IMR-90 (cell line): Measurements from ENCODE around the gene SYP. TPM values are rescaled to one million over a fixed set of nuclear protein-coding genes. Genes with fewer than 3 reads are reported as not detected.

ENCODE experiments used
- ATAC-seq: fragments of 200-7000 bp; cut with Tn5 transposase; 2 replicates; pipeline ENCODE4 v1.9.1; 2020; ENCODE audit warnings: low read depth, mild to moderate bottlenecking, moderate library complexity
- BruUV-seq: library from RNA; stranded (reverse); fragments of 400-500 nt; replicated peaks from 2 replicates; lab custom pipeline; 2021; lab: Mats Ljungman, UMichigan
- CTCF ChIA-PET: fragments of 300-600 bp; formaldehyde crosslinking; extraction: SDS; loops from one replicate; lab custom pipeline; 2021; ENCODE audit warnings: antibody characterized with exemption; lab: Yijun Ruan, JAX
- POLR2A ChIA-PET: fragments of 300-600 bp; sonication (Branson Sonifier 250); formaldehyde crosslinking; loops from one replicate; lab custom pipeline; 2022; ENCODE audit warnings: antibody characterized with exemption; ENCODE audit not compliant: unreplicated experiment; lab: Charles Lee
- DNase-seq: peaks from one replicate; pipeline ENCODE4 v3.0.0; 2013
- H2AFZ ChIP-seq: replicated peaks from 2 replicates; pipeline ENCODE3; 2013; ENCODE audit warnings: low read length, mild to moderate bottlenecking; ENCODE audit not compliant: poor library complexity
- H2AK5ac ChIP-seq: 2 replicates; pipeline ENCODE4 v1.6.1; 2013; ENCODE audit warnings: low read depth, low read length, inconsistent platforms
- H2AK9ac ChIP-seq: replicated peaks from 2 replicates; pipeline ENCODE3; 2013; ENCODE audit warnings: mild to moderate bottlenecking, low read depth, low read length, moderate library complexity; ENCODE audit not compliant: poor library complexity
- H2BK120ac ChIP-seq: 2 replicates; pipeline ENCODE4 v1.6.1; 2013; ENCODE audit warnings: low read depth, low read length, inconsistent platforms
- H2BK15ac ChIP-seq: 3 replicates; pipeline ENCODE4 v1.6.1; 2013; ENCODE audit warnings: low read depth, low read length, inconsistent platforms
- H2BK20ac ChIP-seq: 2 replicates; pipeline ENCODE4 v1.6.1; 2013; ENCODE audit warnings: low read depth, mild to moderate bottlenecking, inconsistent platforms, low read length, moderate library complexity
- H2BK5ac ChIP-seq: 2 replicates; pipeline ENCODE4 v1.6.1; 2013; ENCODE audit warnings: mild to moderate bottlenecking, low read depth, low read length, inconsistent platforms; ENCODE audit not compliant: poor library complexity, severe bottlenecking
- H3K14ac ChIP-seq: replicated peaks from 2 replicates; pipeline ENCODE4 v1.6.1; 2013; ENCODE audit warnings: low read depth, low read length, inconsistent platforms
- H3K18ac ChIP-seq: 2 replicates; pipeline ENCODE4 v1.6.1; 2013; ENCODE audit warnings: low read depth, low read length, control low read depth
- H3K23ac ChIP-seq: 2 replicates; pipeline ENCODE4 v1.6.1; 2013; ENCODE audit warnings: low read depth, low read length, inconsistent platforms
- H3K27ac ChIP-seq: 2 replicates; pipeline ENCODE4 v1.5.1; 2013; ENCODE audit warnings: mild to moderate bottlenecking, control low read depth, low read length; ENCODE audit not compliant: insufficient read depth
- H3K27me3 ChIP-seq: 2 replicates; pipeline ENCODE4 v1.6.1; 2013; ENCODE audit warnings: low read length; ENCODE audit not compliant: control insufficient read depth, insufficient read depth
- H3K36me3 ChIP-seq: 2 replicates; pipeline ENCODE4 v1.6.1; 2013; ENCODE audit warnings: low read length, mixed read lengths; ENCODE audit not compliant: control insufficient read depth, insufficient read depth
- H3K4ac ChIP-seq: 2 replicates; pipeline ENCODE4 v1.6.1; 2013; ENCODE audit warnings: low read depth, low read length, inconsistent platforms
- H3K4me1 ChIP-seq: 2 replicates; pipeline ENCODE4 v1.6.1; 2013; ENCODE audit warnings: low read length, mixed read lengths; ENCODE audit not compliant: control insufficient read depth, insufficient read depth
- H3K4me2 ChIP-seq: 2 replicates; pipeline ENCODE4 v1.6.1; 2013; ENCODE audit warnings: low read depth, mild to moderate bottlenecking, control low read depth, low read length, moderate library complexity
- H3K4me3 ChIP-seq: 2 replicates; pipeline ENCODE4 v1.5.1; 2013; ENCODE audit warnings: low read depth, mild to moderate bottlenecking, control low read depth, low read length, moderate library complexity; ENCODE audit not compliant: insufficient read depth
- H3K56ac ChIP-seq: 2 replicates; pipeline ENCODE4 v1.6.1; 2013; ENCODE audit warnings: low read length, inconsistent platforms; ENCODE audit not compliant: insufficient read depth; ENCODE audit errors: extremely low read depth
- H3K79me1 ChIP-seq, 2 experiments: 2 replicates each; pipeline ENCODE4 v1.6.1; 2013; ENCODE audit warnings: low read length in 2 of 2, inconsistent platforms in 1 of 2, low read depth in 1 of 2
- H3K9ac ChIP-seq: 2 replicates; pipeline ENCODE4 v1.6.1; 2013; ENCODE audit warnings: low read depth, low read length, control low read depth
- H3K9me1 ChIP-seq: 2 replicates; pipeline ENCODE4 v1.6.1; 2013; ENCODE audit warnings: low read length, inconsistent platforms; ENCODE audit not compliant: insufficient read depth
- H3K9me3 ChIP-seq: 2 replicates; pipeline ENCODE4 v1.6.1; 2013; ENCODE audit warnings: low read length; ENCODE audit not compliant: control insufficient read depth, insufficient read depth
- H4K20me1 ChIP-seq: 2 replicates; pipeline ENCODE4 v1.6.1; 2013; ENCODE audit warnings: low read length, inconsistent platforms; ENCODE audit not compliant: insufficient read depth
- H4K5ac ChIP-seq: 2 replicates; pipeline ENCODE4 v1.6.1; 2013; ENCODE audit warnings: mild to moderate bottlenecking, low read depth, low read length, control low read depth
- H4K8ac ChIP-seq, 2 experiments: 2 replicates each; pipeline ENCODE4 v1.6.1; 2013; ENCODE audit warnings: low read depth in 2 of 2, low read length in 2 of 2, control low read depth in 1 of 2, inconsistent platforms in 1 of 2
- H4K91ac ChIP-seq: 2 replicates; pipeline ENCODE4 v1.6.1; 2013; ENCODE audit warnings: low read depth, low read length, inconsistent platforms; ENCODE audit not compliant: insufficient read depth
- BHLHE40 ChIP-seq: fragments of 150-350 bp; IDR thresholded peaks from 2 replicates; pipeline ENCODE4 v1.6.1; 2016; ENCODE audit warnings: mild to moderate bottlenecking, low read depth, low read length
- CEBPB ChIP-seq: IDR thresholded peaks from 2 replicates; pipeline ENCODE4 v1.6.1; 2012; ENCODE audit warnings: low read depth, low read length, improper control_type of control experiment
- CHD1 ChIP-seq: IDR thresholded peaks from 2 replicates; pipeline ENCODE4 v1.6.1; 2012; ENCODE audit warnings: low read depth, low read length, improper control_type of control experiment
- ELK1 ChIP-seq: fragments of 150-350 bp; IDR thresholded peaks from 2 replicates; pipeline ENCODE4 v1.6.1; 2016; ENCODE audit warnings: low read depth, mild to moderate bottlenecking, low read length, moderate library complexity, borderline replicate concordance
- FOS ChIP-seq: fragments of 150-350 bp; IDR thresholded peaks from 2 replicates; pipeline ENCODE4 v1.6.1; 2016; ENCODE audit warnings: low read depth, low read length
- MAFK ChIP-seq: IDR thresholded peaks from 2 replicates; pipeline ENCODE4 v1.6.1; 2012; ENCODE audit warnings: low read depth, low read length, improper control_type of control experiment
- MAZ ChIP-seq: IDR thresholded peaks from 2 replicates; pipeline ENCODE4 v1.6.1; 2012; ENCODE audit warnings: low read depth, mild to moderate bottlenecking, low read length, improper control_type of control experiment, moderate library complexity, borderline replicate concordance
- MXI1 ChIP-seq: IDR thresholded peaks from 2 replicates; pipeline ENCODE4 v1.6.1; 2012; ENCODE audit warnings: low read depth, mild to moderate bottlenecking, low read length, moderate library complexity, borderline replicate concordance
- NFE2L2 ChIP-seq: fragments of 150-350 bp; IDR thresholded peaks from 2 replicates; pipeline ENCODE4 v1.6.1; 2016; ENCODE audit warnings: low read depth, mild to moderate bottlenecking, low read length
- POLR2A ChIP-seq: IDR thresholded peaks from 2 replicates; pipeline ENCODE4 v1.6.1; 2012; ENCODE audit warnings: mild to moderate bottlenecking, low read depth, low read length
- RAD21 ChIP-seq: IDR thresholded peaks from 2 replicates; pipeline ENCODE4 v1.6.1; 2012; ENCODE audit warnings: low read length, improper control_type of control experiment
- RCOR1 ChIP-seq: IDR thresholded peaks from 2 replicates; pipeline ENCODE4 v1.6.1; 2012; ENCODE audit warnings: mild to moderate bottlenecking, low read length, improper control_type of control experiment; ENCODE audit not compliant: insufficient replicate concordance
- RFX5 ChIP-seq: IDR thresholded peaks from 2 replicates; pipeline ENCODE4 v1.8.0; 2012; ENCODE audit warnings: low read depth, mild to moderate bottlenecking, low read length, moderate library complexity
- SMC3 ChIP-seq: fragments of 150-350 bp; IDR thresholded peaks from 2 replicates; pipeline ENCODE4 v1.6.1; 2016; ENCODE audit warnings: low read depth, mild to moderate bottlenecking, antibody characterized with exemption, low read length, moderate library complexity
- WGBS, 2 experiments: methylation state at CpG; one replicate each; pipeline versions ENCODE4 v1.1.5 to v1.1.7; 2013; ENCODE audit warnings: missing lambda C conversion rate in 2 of 2; ENCODE audit not compliant: insufficient read length in 1 of 2; ENCODE audit errors: extremely low coverage in 2 of 2; 5-methylcytosine and 5-hydroxymethylcytosine counted together
- dilution Hi-C: fragments of 300-500 bp; cut with HindIII; formaldehyde crosslinking; loops from one replicate; pipeline ENCODE4 v1.14.3; 2018; ENCODE audit warnings: low sequenced_read_pairs; ENCODE audit not compliant: unreplicated experiment
- in situ Hi-C: fragments of 300-500 bp; cut with MboI; formaldehyde crosslinking; loops from 3 replicates; pipeline ENCODE4 v1.14.3; 2019; ENCODE audit warnings: low sequenced_read_pairs, inconsistent platforms, mixed read lengths
- intact Hi-C: fragments of 100-400 bp; cut with micrococcal nuclease; formaldehyde crosslinking; loops from 2 replicates; pipeline ENCODE4 v1.10.0; 2022
- polyA plus RNA-seq, 3 experiments: library from polyadenylated mRNA; depleted of rRNA; stranded (reverse); fragments of >200 nt; gene quantifications; 2 replicates each; pipeline ENCODE4 v1.2.3, GENCODE V29; 2012; ENCODE audit warnings: low replicate concordance in 1 of 3
- total RNA-seq: library from RNA; depleted of rRNA; stranded (reverse); fragments of >200 nt; gene quantifications from 2 replicates; pipeline ENCODE4 v1.2.3, GENCODE V29; 2012
- TF ChIP-seq, protein P1 (sequence below): fragments of 150-350 bp; IDR thresholded peaks from 2 replicates; pipeline ENCODE4 v1.6.1; 2017; ENCODE audit warnings: mild to moderate bottlenecking, antibody characterized with exemption, low read length, low read depth
- TF ChIP-seq, protein P2 (sequence below): conservative IDR thresholded peaks from 2 replicates; pipeline ENCODE4 v1.5.1; 2012; ENCODE audit warnings: mild to moderate bottlenecking, low read depth, low read length, improper control_type of control experiment

Gene SYP
- total and polyA plus RNA-seq, 2 of the 4 experiments (the other 2 are of a cell fraction): under 0.01 to 0.05 TPM

DNA sequence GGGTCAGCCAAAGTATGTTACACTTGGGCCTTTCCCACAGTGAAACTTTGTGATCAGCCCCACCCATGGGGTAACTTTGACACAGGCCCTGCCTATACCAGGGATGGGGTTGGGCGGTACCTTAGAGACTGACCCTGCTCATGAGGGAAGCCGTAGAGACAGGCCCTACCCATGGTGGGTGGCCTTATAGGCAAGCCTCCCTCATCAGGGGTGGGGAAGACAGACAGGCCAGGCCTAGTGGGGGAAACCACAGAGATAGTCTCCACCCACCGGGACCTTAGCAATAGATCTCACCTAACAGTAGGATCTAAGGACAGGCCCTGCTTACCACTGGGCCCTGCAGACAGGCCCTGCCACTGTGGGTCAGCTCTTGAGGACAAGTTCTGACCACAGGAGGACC, 21.5 kb downstream of the SYP start:
- H3K9me3 ChIP-seq: no peaks in the 10 kb centered on the region; the same call in 1 of the 2 replicates
- peaks cover 7 to 11% of the 10 kb centered on the region in 2 experiments; a peak in 2 of 4 replicates for H3K79me1 ChIP-seq
- dilution Hi-C loops: no loop called here
- H2BK15ac ChIP-seq: no peak overlapping the region
- POLR2A ChIA-PET: no interaction called here
- no peaks in the 10 kb centered on the region for H3K9me1 ChIP-seq
- H4K5ac ChIP-seq: no peak overlapping the region
- H2BK20ac ChIP-seq: no peak overlapping the region
- no peak overlapping the region for H3K4me2 ChIP-seq
- no peak overlapping the region for H3K23ac ChIP-seq
- no peak overlapping the region for H4K91ac ChIP-seq
- no peaks in the 10 kb centered on the region; the same call in 1 of the 2 replicates for H4K20me1 ChIP-seq
- no peak overlapping the region for H3K9ac ChIP-seq
- in situ Hi-C loops: no loop called here
- no peak overlapping the region for H3K18ac ChIP-seq
- no peak for DNase-seq
- intact Hi-C loops: no loop called here
- WGBS, 2 experiments: 100% methylated on average over 1 of the region's 3 CpGs; no CpG with 5 or more reads in 1 of the 2 experiments
- no peak overlapping the region for H2BK5ac ChIP-seq
- no TSS peak for BruUV-seq
- TF ChIP-seq POLR2A (no peak), CHD1 (no peak), BHLHE40 (no peak), RCOR1 (no peak), RFX5 (no peak), RAD21 (no peak), NFE2L2 (no peak), SMC3 (no peak), CEBPB (no peak), ELK1 (no peak), MAFK (no peak), MAZ (no peak), FOS (no peak), MXI1 (no peak)
- TF ChIP-seq, protein P1, sequence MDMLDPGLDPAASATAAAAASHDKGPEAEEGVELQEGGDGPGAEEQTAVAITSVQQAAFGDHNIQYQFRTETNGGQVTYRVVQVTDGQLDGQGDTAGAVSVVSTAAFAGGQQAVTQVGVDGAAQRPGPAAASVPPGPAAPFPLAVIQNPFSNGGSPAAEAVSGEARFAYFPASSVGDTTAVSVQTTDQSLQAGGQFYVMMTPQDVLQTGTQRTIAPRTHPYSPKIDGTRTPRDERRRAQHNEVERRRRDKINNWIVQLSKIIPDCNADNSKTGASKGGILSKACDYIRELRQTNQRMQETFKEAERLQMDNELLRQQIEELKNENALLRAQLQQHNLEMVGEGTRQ: no peak
- TF ChIP-seq, protein P2, sequence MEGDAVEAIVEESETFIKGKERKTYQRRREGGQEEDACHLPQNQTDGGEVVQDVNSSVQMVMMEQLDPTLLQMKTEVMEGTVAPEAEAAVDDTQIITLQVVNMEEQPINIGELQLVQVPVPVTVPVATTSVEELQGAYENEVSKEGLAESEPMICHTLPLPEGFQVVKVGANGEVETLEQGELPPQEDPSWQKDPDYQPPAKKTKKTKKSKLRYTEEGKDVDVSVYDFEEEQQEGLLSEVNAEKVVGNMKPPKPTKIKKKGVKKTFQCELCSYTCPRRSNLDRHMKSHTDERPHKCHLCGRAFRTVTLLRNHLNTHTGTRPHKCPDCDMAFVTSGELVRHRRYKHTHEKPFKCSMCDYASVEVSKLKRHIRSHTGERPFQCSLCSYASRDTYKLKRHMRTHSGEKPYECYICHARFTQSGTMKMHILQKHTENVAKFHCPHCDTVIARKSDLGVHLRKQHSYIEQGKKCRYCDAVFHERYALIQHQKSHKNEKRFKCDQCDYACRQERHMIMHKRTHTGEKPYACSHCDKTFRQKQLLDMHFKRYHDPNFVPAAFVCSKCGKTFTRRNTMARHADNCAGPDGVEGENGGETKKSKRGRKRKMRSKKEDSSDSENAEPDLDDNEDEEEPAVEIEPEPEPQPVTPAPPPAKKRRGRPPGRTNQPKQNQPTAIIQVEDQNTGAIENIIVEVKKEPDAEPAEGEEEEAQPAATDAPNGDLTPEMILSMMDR: no peak
- no peak overlapping the region for H2AK5ac ChIP-seq
- H4K8ac ChIP-seq: no peak overlapping the region
- H3K4ac ChIP-seq: no peak overlapping the region
- no peaks in the 10 kb centered on the region for H3K4me1 ChIP-seq
- ATAC-seq: no peak
- no peak overlapping the region for H3K4me3 ChIP-seq
- H2BK120ac ChIP-seq: no peak overlapping the region
- no peak overlapping the region for H3K27ac ChIP-seq
- no peak overlapping the region for H2AFZ ChIP-seq
- CTCF ChIA-PET: no interaction called here
- H3K27me3 ChIP-seq: no peaks in the 10 kb centered on the region
- H3K56ac ChIP-seq: no peak overlapping the region
- no peak overlapping the region for H3K14ac ChIP-seq
- H2AK9ac ChIP-seq: peak overlapping the region; percentile 13
- H3K36me3 ChIP-seq: peaks cover 27% of the 10 kb centered on the region
